HL-60 (cell line): ENCODE measurements around the gene CSNK1G1.

Experiments
- CTCF ChIP-seq: IDR thresholded peaks from one replicate; pipeline ENCODE4 v1.5.1; 2011; ENCODE audit warnings: low read length, control low read depth, inconsistent platforms; ENCODE audit not compliant: insufficient read depth
- POLR2AphosphoS5 ChIP-seq: IDR thresholded peaks from 2 replicates; pipeline ENCODE4 v1.6.1; 2012; ENCODE audit warnings: low read depth
- SPI1 ChIP-seq: IDR thresholded peaks from 2 replicates; pipeline ENCODE4 v1.6.1; 2012; ENCODE audit warnings: low read depth, mild to moderate bottlenecking, borderline replicate concordance

- TF ChIP-seq POLR2AphosphoS5 (no peak), CTCF (no peak), SPI1 (no peak)
These were observed 150.8 kb downstream of the CSNK1G1 start for GRCh38 chr15:64205202-64205601.
